ENCODE measurements around the gene DPY19L1.
"Not testable (repeated sequence)": the region's sequence is repeated elsewhere in the genome, so short reads cannot be mapped to it uniquely, and the experiment has no call there.

DPY19L1 gene

DNA sequence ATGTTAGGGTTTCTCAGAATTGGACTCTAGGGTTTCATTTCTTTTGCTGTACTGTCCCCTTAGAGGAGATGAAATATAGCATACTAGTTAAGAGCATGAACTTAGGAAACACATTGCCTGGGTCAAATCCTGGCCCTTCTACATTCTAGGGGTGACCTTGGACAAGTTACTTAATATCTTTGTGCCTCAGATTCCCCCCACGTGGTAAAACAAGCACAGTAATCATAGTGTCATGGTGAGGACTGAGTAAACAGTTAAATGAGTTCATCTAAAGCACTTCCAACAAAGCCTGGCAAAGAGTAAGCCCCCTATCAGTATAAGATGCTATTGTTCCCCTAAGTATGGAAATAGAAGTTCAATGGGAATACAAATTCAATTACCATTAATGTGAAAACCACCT, 5.1 kb downstream of the DPY19L1 start:
- DNase-seq (ENCODE audit: low read depth), result peak; percentile 12

DNA sequence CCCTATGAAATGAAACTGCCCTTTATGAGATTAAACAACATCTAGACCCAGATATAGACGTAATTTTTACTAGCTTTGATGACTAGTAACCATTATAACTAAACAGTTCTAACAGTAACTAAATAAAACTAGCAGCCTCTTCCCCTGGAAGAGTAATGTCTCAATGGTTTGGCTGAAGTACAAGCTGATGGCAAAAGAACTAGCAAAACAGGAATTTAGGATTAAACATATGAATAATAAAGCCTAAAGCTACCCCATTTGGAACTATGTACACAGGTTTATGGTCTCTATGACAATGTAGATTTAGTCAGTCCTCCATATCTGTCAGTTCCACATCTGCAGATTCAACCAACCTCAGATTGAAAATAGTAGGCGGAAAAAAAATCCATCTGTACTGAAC, 6.4 kb downstream of the DPY19L1 start:
- DNase-seq (ENCODE audit: low read depth), result no peak

DNA sequence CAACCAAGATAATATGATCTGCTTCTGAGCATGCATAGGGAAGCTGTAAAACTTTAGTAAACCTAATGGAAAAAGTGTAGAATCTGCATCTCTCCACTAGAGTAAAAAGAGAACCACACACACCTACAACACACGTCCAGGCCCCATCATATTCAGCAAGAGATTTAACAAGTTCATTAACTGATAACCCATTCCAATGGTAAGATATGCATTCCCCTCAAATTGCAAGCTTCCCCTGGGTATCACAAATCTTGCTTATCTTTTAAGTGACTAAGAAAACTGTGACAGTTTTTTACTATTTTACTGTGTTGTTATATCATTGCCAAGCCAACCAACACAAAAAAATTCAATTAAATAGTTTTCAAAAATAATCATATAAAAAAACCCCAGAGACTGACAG, 8.0 kb downstream of the DPY19L1 start:
- no peak for DNase-seq (ENCODE audit: low read depth)

DNA sequence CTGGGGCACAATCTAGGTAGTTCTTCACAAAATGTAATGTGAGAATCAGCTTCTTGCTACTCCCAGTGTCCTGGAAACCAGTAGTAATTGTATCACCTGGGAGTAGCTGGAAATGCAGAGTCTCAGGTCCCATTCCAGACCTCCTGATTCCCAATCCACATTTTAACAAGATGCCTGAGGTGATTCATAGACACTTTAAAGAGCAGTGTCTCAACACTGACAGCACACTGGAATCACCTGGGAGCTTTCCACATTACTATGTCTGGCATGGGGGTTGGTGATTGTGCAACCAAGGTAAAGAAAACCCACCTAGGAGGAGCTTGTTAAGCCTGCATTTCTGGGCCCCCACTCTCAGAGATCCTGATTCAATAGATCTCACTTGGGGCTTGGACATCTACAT, 11.1 kb downstream of the DPY19L1 start:
- no peak for DNase-seq (ENCODE audit: low read depth)

DNA sequence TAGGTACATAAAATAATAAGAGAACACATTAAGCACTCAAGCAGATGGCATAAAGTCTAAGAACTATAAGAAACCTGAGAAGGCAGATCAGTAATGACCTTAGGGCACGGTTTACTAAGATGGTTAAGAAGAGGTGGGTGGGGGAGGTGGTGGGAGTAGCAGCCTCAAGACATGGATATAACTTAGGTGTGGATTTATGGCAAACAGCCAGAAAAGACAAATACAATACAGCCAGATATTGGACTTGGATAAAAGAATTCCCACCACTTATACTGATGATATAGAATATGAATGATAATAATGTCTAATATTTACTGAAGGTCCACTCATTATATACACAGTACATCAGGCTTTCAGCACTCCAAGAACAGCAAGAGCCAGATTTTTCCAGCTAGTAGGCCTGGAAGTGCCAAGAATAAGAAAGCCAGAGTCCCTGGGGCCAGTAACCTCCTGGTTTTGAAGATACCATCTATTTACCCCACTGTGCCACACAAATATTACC, 11.9 kb downstream of the DPY19L1 start:
- DNase-seq (ENCODE audit: low read depth), result no peak

DNA sequence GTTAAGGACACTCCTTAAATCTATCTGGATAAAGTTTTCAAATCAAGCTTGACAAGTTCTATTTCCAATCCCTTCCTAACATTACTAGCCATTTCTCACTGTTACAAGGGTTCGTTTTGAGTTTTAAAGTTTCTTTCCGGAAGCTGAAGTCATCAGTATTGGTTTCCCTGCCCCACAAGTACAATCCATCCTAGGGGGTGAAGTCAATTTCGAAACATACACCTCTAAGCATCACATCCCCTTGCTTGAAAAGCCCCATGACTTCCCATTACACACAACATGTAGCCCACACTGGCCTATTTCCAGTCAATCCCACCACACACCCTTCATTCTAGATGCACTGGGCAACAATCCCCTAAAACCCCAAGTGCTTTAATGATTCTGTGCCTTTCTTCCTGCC, 13.0 kb downstream of the DPY19L1 start:
- DNase-seq (ENCODE audit: low read depth), result no peak

DNA sequence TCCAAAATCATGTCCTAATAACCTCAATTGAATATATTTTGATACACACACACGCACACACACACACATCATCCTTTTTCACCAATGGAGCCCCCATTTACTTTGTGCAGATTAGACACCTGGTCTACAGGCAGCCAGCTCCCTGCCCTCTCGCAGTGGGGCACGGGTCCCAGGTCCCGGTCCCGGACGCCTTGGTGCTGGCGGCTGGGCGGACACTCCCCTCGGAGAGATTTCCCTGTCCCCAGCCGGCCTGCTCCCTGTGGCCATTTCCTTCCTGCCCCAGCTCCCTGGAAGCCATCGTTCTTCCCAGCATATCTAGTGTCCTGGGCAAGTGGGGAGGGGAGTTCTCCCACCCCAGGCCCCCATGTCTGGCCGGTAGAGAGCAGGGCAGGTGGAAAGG, 14.6 kb downstream of the DPY19L1 start:
- no peak for DNase-seq (ENCODE audit: low read depth)

DNA sequence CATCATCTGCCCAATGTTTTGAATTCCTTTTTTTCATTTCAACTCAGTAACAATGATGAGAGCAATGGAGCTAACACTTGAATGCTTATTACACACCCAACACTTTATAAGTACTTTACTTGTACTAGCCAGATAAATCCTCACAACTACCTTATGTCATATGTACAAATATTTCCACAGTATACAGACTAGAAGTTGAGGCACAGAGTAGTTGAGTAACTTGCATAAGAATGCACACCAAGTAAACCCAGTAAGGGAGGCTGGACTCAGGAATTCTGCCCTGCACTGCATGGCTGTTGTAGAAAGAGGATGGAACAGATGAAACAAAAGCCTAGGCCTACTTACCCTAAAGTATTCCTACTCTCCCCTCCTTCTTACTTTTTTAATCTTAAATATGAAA, 15.8 kb downstream of the DPY19L1 start:
- peak; percentile 21 for DNase-seq (ENCODE audit: low read depth)

DNA sequence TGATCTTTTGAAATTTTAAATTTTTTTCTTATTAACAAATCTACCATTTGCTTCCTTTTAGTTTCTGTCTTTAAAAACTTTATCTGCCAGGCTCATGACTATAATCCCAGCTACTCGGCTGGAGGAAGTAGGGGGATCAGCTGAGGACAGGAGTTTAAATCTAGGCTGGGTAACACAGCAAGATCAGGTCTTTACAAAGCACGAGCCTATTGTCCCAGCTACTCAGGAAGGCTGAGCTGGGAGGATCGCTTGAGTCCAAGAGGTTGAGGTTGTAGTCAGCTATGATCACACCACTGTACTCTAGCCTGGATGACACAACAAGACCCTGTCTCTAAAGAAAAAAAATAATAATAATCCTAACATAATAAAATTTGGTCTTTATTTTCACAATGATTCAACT, 17.5 kb downstream of the DPY19L1 start:
- DNase-seq (ENCODE audit: low read depth), result no peak

DNA sequence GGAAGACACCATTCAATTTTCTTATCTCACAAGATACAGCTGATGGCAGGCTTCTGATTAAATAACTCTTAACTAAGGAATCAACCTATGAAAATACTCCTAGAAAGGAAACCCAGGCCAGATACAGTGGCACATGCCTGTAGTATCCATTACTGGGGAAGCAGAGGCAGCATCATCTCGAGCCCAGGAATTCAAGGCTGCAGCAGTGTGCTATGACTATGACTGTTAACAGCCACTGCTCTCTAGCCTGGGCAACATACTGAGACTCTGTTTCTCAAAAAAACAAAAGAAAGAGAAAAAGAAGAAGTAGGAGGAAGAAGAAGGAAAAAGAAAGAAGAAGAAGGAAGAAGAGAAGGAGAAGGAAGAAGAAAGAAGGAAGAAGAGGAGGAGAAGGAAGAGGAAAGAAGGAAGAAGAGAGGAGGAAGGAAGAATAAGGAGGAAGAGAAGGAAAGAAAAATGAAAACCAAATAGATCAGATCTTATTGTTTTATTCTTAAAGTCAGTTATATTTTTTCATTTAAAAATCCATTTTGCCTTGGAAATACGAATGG, 18.0 kb downstream of the DPY19L1 start:
- no peak for DNase-seq (ENCODE audit: low read depth)

DNA sequence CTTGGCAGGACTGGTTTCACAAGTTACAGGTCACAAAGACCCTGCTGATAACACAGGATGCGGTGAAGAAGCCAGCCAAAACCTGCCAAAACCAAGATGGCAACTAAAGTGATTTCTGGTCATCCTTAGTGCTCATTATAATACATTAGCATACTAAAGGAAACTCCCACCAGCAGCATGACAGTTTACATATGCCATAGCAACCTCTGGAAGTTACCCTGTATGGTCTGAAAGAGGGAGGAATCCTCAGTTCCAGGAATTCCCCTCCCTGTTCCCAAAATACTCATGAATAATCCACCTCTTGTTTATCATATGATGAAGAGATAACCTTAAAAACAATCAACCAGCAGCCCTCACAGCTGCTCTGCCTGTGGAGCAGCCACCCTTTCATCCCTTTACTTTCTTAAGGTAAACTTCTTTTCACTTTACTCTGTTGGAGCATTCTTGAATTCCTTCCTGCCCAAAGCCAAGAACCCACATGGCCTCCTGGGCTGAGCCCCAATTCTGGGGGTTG, 21.9 kb downstream of the DPY19L1 start:
- DNase-seq (ENCODE audit: low read depth), result peak; percentile 41

DNA sequence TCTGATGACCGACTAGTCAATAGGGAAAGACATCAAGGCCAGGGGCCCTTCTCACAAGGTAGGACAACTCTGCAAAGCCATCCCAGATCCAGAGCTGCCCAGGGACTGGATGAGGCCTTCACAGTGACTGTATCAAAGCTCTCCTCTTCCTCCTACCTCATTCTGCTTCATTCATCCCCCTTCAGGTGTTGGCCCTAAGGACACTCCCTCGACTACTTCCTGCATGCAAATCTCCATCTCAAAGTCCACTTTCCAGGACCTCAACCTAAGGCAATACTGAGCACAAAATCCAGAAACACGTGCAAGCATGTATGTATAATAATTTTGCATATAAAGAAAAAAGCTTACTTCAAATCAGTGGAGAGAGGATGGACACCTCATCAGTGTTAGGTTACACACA, 25.1 kb downstream of the DPY19L1 start:
- no peak for DNase-seq (ENCODE audit: low read depth)

DNA sequence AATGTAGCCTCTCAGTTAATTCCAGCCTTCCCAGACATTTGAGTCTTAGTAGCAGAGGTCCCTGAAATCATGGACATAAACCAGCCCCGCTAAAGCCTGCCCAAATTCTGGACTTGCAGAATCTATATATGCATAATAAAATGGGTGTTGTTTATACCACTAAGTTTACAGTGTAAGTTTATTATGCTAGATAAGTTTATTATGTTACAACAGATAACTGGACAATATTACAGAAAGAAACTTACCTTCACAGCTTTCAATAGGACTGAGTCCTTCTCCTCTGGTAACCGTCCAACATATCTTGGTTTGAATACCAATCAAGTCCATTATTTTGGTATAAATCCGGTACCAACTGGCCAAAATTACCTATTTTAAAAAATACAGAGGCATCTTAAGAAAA, 26.2 kb downstream of the DPY19L1 start:
- no peak for DNase-seq (ENCODE audit: low read depth)

DNA sequence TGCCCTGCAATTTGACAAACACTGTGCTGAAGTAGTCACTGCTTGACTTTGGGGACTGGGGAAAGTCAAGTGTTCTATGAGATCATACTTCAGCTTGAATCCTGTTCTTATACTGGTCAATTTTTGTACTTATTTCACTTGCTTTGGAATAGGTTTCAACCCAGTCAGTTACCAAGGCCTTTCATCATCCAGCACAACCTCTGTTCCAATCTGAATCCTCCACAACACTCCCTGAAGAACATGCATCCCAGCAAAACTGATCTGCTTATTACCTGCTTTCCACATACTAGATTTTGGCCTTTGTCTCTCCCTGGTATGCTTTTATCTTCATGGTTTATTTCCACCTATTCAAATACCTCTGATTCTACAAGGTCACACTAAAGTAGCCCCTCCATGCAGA, 29.5 kb downstream of the DPY19L1 start:
- no peak for DNase-seq (ENCODE audit: low read depth)

DNA sequence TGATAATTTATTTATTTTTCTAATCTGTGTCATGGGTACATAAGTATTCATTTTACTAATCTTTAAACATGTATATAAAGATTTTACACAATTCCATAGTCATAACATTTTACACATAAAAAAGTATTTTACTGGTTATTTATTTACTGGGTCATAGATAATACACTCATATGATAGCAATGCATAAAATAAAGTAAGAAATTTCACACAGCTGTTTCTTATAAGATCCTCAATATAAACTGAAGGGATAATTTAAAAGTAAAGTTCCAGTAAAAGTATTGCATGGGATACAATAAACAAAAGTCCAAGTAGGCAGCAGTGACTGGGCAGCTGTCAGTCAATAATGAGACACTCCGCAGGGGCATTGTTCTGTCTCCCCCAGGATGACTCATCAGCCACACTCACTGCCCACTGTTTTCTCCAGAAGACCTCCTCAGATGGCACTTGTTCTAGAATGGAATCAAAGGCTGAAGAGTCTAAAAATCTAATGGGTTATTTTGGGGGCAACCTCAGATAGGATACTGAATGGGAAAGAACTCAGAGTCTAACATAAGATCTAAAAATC, 32.7 kb downstream of the DPY19L1 start:
- DNase-seq (ENCODE audit: low read depth), result no peak

DNA sequence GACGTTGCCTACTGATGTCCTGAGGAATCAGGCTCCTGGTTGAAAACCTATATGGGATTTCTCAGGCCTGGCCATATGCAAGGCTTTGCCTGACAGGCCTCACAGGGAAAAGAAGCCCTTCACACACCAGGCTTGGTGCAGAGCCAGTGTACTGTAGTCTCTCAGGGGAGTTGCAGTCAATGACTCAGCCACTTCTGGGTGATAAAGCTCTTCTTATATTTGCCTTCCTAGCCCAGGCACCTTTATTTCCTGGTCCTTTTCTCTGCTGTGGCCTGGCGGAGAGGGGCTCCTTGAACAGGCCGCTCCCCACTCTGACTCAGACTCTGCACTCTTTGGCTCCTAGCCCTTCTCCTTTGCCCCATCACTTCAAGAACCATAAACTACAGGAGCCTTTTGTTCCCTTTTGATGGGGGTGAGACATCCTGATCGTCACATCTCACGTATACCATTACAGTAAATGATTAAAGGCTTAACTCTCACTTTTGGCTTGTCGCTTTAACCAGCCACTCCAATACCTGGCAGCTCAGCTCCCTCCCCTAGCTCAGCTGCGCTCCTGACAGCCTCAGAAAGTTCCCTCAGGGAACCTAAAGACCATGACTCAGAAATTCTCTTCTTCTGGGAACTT, 33.5 kb downstream of the DPY19L1 start:
- DNase-seq (ENCODE audit: low read depth), result peak; percentile 88

DNA sequence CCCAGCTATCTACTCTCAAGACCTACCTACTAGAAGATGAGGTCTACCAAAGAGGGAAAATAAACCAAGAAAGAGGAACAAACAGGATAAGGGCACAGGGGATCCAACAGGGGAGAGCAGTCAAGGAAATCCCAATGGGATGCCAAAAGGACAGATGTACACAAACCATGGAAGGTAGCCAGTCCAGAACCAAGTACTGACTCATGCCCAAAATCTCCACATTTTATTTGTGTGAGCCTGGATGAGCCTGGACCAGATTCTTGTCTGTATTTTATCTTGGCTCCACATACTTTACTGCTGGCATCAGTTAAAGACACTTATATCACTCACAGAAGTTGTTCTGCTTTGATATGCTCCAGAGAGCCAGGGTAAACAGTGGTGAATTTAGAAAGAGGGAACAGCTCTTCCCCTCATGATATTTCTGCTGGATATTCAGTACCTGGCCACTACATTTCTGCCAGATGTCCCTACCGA, 34.1 kb downstream of the DPY19L1 start:
- DNase-seq (ENCODE audit: low read depth), result peak; percentile 77

DNA sequence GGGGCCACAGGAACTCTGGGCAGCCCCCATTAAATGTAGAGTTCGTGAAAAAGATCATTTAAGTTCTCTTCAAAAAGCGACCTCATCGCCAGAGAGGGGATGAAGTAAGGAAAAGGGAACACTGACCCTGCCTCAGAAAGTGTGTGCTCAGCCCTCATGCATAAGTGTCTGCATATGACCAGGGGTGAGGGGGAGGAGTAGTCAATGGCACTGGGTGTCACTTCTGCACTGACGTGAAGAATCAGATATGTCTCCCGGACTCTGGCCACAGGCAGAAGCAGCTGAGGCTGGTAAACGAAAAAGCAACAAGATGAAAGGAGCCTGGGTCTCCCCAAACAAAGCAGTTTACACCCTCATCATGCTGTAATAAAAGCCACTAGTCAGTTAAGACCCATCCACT, 39.0 kb downstream of the DPY19L1 start:
- DNase-seq (ENCODE audit: low read depth), result not testable (repeated sequence)

DNA sequence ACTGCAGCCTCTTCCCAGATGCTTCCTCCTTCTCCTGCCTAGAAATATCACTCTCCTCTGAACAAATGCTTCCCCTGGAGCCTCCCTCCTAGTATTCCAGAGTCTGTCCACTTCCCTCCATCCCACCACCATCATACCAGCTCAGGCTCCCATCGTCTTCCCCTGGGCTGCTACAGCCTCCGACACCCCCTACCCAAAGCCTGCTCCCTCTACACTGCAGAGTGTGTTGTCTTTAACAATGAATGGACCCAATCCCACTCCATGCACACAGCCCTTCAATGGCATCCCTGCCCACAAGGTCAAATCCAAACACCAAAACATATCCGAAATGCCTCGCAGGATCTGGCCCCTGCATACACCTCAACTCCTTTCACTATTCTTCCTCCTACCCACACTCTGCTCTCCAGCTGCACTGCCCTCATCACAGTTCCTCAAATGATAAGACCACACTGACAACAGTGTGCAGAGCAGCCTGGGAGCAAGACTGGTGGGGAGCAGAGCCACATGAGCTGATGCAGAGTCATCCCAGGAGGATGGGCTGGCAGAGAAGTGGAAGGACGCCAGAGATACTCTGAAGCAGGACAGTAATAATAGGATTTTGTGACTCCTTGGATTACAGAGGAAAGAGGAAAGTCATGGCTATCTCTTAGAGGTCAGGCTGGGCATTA, 40.7 kb downstream of the DPY19L1 start:
- not testable (repeated sequence) for DNase-seq (ENCODE audit: low read depth)

DNA sequence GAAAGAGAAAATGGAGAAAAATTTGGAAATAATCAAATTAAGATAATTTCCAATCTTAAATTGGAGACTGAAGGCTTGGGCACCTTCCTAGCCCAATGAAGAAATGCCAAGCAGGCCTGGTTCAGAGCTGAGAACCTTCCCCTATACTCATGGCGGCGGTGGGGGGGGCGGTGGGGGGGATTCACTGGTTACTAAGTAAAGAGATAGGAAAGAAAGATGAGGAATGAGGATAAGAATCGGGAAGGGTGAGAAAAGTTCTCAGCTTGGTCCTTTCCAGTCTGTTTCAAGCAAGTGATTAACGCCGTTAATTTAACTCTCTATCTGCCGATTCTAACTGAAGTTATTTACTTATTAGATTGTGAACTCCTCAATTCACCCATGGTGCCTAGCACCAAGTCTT, 41.5 kb downstream of the DPY19L1 start:
- no peak for DNase-seq (ENCODE audit: low read depth)

DNA sequence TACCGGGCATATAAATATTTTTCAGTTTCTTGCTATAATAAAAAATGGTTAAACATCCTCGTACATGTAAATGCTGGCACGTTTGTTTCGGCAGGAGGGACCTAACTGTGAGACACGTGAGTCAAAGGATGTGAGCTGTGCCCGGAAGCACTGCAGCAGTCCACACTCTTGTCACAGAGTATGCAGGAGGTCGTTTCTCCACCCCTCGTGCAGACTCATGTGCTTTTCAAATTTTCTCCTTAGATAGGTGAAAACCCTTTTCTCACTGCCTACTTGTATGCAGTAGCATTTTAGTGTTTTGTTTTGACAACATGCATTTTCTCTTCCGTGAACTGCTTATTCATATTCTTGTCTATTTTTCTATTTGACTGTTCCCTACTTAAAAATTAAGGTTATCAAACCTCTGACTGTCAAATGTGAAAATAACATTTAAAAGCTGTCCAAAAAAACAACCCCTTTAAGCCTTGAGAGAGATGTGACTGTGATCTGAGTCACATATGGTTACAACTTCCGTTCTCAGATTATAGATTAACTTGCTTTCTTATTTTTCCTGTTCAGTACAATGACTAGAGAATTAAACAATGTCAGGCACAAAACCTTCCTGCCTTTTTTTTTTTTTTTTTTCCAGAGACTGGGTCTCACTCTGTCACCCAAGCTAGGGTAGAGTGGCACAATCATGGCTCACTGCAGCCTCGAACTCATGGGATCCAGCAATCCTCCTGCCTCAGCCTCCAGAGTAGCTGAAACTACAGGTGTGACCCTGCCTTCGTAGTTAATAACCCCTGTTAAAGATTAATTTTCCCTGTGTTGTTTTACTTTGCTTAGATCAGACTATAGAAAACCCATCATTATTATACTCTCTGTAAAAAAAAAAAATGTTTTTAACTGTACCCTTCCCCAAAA, 45.1 kb downstream of the DPY19L1 start:
- peak; percentile 12 for DNase-seq (ENCODE audit: low read depth)

Data from amniotic epithelial cell (primary cell).